Neuronal stem cell (in vitro differentiated cells): ENCODE results near the gene LIN28B.
"Not testable (repeated sequence)": the region's sequence is repeated elsewhere in the genome, so short reads cannot be mapped to it uniquely, and the experiment has no call there.

ENCODE experiments used
- DNase-seq: peaks from one replicate; pipeline ENCODE4 v3.0.0-alpha.2; 2013; ENCODE audit warnings: low spot score
- H2AFZ ChIP-seq: one replicate; pipeline ENCODE4 v1.6.1; 2013; ENCODE audit warnings: mild to moderate bottlenecking, low read length, inconsistent platforms
- H2AK5ac ChIP-seq: 2 replicates; pipeline ENCODE4 v1.6.1; 2013; ENCODE audit warnings: low read depth, mild to moderate bottlenecking, inconsistent platforms, low read length, moderate library complexity, mixed read lengths
- H2BK120ac ChIP-seq: 2 replicates; pipeline ENCODE4 v1.6.1; 2013; ENCODE audit warnings: low read depth, mild to moderate bottlenecking, inconsistent platforms, low read length, moderate library complexity, mixed read lengths
- H2BK12ac ChIP-seq: one replicate; pipeline ENCODE4 v1.6.1; 2013; ENCODE audit warnings: low read length, inconsistent platforms
- H2BK15ac ChIP-seq: 2 replicates; pipeline ENCODE4 v1.6.1; 2013; ENCODE audit warnings: mild to moderate bottlenecking, low read length, inconsistent platforms, mixed read lengths
- H2BK5ac ChIP-seq: one replicate; pipeline ENCODE4 v1.6.1; 2013; ENCODE audit warnings: inconsistent platforms, mild to moderate bottlenecking, low read length, moderate library complexity
- H3K14ac ChIP-seq: one replicate; pipeline ENCODE4 v1.6.1; 2013; ENCODE audit warnings: low read length, inconsistent platforms
- H3K18ac ChIP-seq: 2 replicates; pipeline ENCODE4 v1.6.1; 2013; ENCODE audit warnings: low read length, inconsistent platforms
- H3K23ac ChIP-seq: 2 replicates; pipeline ENCODE4 v1.6.1; 2013; ENCODE audit warnings: low read depth, mild to moderate bottlenecking, mixed read lengths, low read length, inconsistent platforms; ENCODE audit not compliant: poor library complexity
- H3K27ac ChIP-seq: replicated peaks from 3 replicates; pipeline ENCODE4 v1.5.1; 2013; ENCODE audit warnings: low read length, inconsistent platforms
- H3K27me3 ChIP-seq, 3 experiments: 2 replicates each; pipeline ENCODE4 v1.6.1; 2013; ENCODE audit warnings: low read length in 3 of 3, mild to moderate bottlenecking in 2 of 3, inconsistent platforms in 1 of 3, low read depth in 1 of 3, mixed read lengths in 1 of 3, moderate library complexity in 1 of 3; ENCODE audit not compliant: control insufficient read depth in 3 of 3, insufficient read depth in 3 of 3
- H3K36me3 ChIP-seq, 2 donors: replicated peaks in 1 of 2; 2 replicates each; pipeline ENCODE4 v1.6.1; 2013; ENCODE audit warnings: low read length in 2 of 2; ENCODE audit not compliant: control insufficient read depth in 2 of 2, insufficient read depth in 2 of 2
- H3K4ac ChIP-seq: 2 replicates; pipeline ENCODE4 v1.6.1; 2013; ENCODE audit warnings: inconsistent platforms, mild to moderate bottlenecking, low read length, moderate library complexity
- H3K4me1 ChIP-seq, 2 donors: 1 replicate in 1 of 2; 2 replicates in 1 of 2; pipeline ENCODE4 v1.6.1; 2013; ENCODE audit warnings: low read length in 2 of 2, low read depth in 1 of 2; ENCODE audit not compliant: control insufficient read depth in 2 of 2, insufficient read depth in 1 of 2
- H3K4me2 ChIP-seq: one replicate; pipeline ENCODE4 v1.6.1; 2013; ENCODE audit warnings: mild to moderate bottlenecking, low read length, inconsistent platforms; ENCODE audit not compliant: insufficient read depth, poor library complexity, severe bottlenecking
- H3K4me3 ChIP-seq, 2 donors: 2 replicates each; pipeline ENCODE4 v1.5.1; 2013; ENCODE audit warnings: low read length in 2 of 2, mild to moderate bottlenecking in 2 of 2, inconsistent platforms in 1 of 2, moderate library complexity in 1 of 2
- H3K79me1 ChIP-seq: one replicate; pipeline ENCODE4 v1.6.1; 2013; ENCODE audit warnings: low read depth, mild to moderate bottlenecking, inconsistent platforms, low read length, moderate library complexity
- H3K9ac ChIP-seq: one replicate; pipeline ENCODE4 v1.6.1; 2013; ENCODE audit warnings: mild to moderate bottlenecking, low read depth, low read length, inconsistent platforms; ENCODE audit not compliant: poor library complexity
- H3K9me3 ChIP-seq, 2 donors: replicated peaks in 1 of 2; 2 replicates each; pipeline versions ENCODE3 to v1.6.1; 2013; ENCODE audit warnings: low read length in 2 of 2, mild to moderate bottlenecking in 2 of 2, inconsistent platforms in 1 of 2, low read depth in 1 of 2, mixed read lengths in 1 of 2, moderate library complexity in 1 of 2; ENCODE audit not compliant: control insufficient read depth in 2 of 2, insufficient read depth in 1 of 2
- H4K8ac ChIP-seq: one replicate; pipeline ENCODE4 v1.6.1; 2013; ENCODE audit warnings: low read depth, mild to moderate bottlenecking, inconsistent platforms, low read length, moderate library complexity
- H4K91ac ChIP-seq: one replicate; pipeline ENCODE4 v1.6.1; 2013; ENCODE audit warnings: low read length, low read depth, mild to moderate bottlenecking, inconsistent platforms; ENCODE audit not compliant: poor library complexity
- WGBS, 2 donors: extraction: QIAGEN DNeasy Blood & Tissue Kit; methylation state at CpG; one replicate each; pipeline ENCODE4 v1.1.7; 2013; ENCODE audit warnings: missing lambda C conversion rate in 2 of 2, mixed read lengths in 1 of 2; ENCODE audit not compliant: insufficient read length in 2 of 2, insufficient replicate concordance in 1 of 2; ENCODE audit errors: extremely low coverage in 2 of 2; 5-methylcytosine and 5-hydroxymethylcytosine counted together

LIN28B gene

DNA sequence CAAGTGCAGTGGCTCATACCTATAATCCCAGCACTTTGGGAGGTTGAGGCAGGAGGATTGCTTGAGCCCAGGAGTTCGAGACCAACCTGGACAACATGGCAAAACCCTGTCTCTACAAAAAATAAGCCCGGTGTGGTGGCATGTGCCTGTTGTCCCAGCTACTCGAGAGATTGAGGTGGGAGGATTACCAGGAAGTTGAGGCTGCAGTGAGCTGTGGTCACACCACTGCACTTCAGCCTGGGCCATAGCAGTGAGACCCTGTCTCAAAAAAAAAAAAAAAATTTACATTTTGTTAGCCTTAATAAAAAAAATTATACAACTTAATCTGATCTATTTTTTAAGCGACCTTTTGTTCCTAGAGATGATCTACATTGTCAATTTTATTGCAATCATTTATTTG is 56.6 kb downstream of the LIN28B start:
- not testable (repeated sequence) for H3K14ac ChIP-seq, H3K9me3 ChIP-seq, H4K8ac ChIP-seq, H3K27me3 ChIP-seq, H3K4me2 ChIP-seq, H2BK120ac ChIP-seq, H3K9ac ChIP-seq, H3K4me3 ChIP-seq, H2BK5ac ChIP-seq, H3K36me3 ChIP-seq, H2BK15ac ChIP-seq, H2AK5ac ChIP-seq, H3K4ac ChIP-seq, H3K79me1 ChIP-seq, H2BK12ac ChIP-seq, DNase-seq, H4K91ac ChIP-seq, H2AFZ ChIP-seq, H3K18ac ChIP-seq, H3K27ac ChIP-seq, H3K23ac ChIP-seq, H3K4me1 ChIP-seq
- WGBS, 2 donors = no CpG with 5 or more reads among the region's 4 CpGs

DNA sequence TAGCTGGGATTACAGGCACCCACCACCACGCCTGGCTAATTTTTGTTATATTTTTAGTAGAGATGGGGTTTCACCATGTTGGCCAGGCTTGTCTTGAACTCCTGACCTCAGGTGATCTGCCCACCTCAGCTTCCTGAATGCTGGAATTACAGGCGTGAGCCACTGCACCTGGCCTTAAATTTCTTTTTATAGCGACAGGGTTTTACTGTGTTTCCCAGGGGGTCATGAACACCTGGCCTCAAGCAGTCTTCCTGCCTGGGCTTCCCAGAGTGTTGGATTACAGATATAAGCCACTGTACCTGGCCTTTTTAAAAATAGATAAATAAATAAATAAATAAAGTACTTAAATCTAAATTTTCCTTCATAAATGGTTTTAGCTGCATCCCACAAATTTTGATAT is 57.5 kb downstream of the LIN28B start:
- no CpG with 5 or more reads among the region's 3 CpGs for WGBS, 2 donors
- Histone ChIP-seq H3K79me1 (no peaks in the 10 kb centered on the region), H3K4me3 (no peak overlapping the region), H3K4me1 (no peaks in the 10 kb centered on the region), H3K36me3 (no peaks in the 10 kb centered on the region), H3K14ac (no peak overlapping the region), H2BK12ac (no peak overlapping the region), H3K9me3 (no peaks in the 10 kb centered on the region), H4K91ac (no peak overlapping the region), H3K4ac (no peak overlapping the region), H3K27me3 (no peaks in the 10 kb centered on the region), H3K27ac (no peak overlapping the region), H2AK5ac (no peak overlapping the region), H4K8ac (no peak overlapping the region), H3K4me2 (no peak overlapping the region), H2AFZ (no peak overlapping the region), H3K9ac (no peak overlapping the region), H2BK15ac (no peak overlapping the region), H3K23ac (no peak overlapping the region), H3K18ac (no peak overlapping the region), H2BK120ac (no peak overlapping the region), H2BK5ac (no peak overlapping the region)
- no peak for DNase-seq

DNA sequence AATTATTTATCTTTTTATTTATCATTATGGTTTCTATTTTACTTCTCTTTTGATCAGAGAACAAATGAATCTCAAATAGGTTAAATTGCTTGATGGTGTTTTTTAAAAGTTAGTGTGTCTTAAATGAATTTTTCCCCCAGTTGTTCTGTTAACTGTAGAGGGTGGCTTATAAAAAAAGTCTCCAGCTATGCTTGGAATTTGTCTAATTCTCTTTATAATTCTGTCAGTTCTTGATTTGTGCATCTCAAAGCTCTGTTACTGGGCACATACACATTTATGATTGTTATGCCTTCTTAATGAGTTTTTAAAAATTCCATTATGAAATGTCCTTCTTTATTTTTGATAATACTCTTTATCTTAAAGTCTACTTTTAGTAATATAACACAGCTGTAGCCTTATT is 58.0 kb downstream of the LIN28B start:
- Histone ChIP-seq H3K4me2 (no peak overlapping the region), H3K79me1 (no peaks in the 10 kb centered on the region), H2AFZ (no peak overlapping the region), H3K36me3 (no peaks in the 10 kb centered on the region), H2BK120ac (no peak overlapping the region), H3K18ac (no peak overlapping the region), H2BK5ac (no peak overlapping the region), H4K91ac (no peak overlapping the region), H3K14ac (no peak overlapping the region), H3K4me1 (no peaks in the 10 kb centered on the region), H3K4ac (no peak overlapping the region), H3K9ac (no peak overlapping the region), H3K23ac (no peak overlapping the region), H3K27ac (no peak overlapping the region), H2BK12ac (no peak overlapping the region), H3K9me3 (no peaks in the 10 kb centered on the region), H2AK5ac (no peak overlapping the region), H4K8ac (no peak overlapping the region), H3K4me3 (no peak overlapping the region), H3K27me3 (no peaks in the 10 kb centered on the region), H2BK15ac (no peak overlapping the region)
- DNase-seq = no peak

DNA sequence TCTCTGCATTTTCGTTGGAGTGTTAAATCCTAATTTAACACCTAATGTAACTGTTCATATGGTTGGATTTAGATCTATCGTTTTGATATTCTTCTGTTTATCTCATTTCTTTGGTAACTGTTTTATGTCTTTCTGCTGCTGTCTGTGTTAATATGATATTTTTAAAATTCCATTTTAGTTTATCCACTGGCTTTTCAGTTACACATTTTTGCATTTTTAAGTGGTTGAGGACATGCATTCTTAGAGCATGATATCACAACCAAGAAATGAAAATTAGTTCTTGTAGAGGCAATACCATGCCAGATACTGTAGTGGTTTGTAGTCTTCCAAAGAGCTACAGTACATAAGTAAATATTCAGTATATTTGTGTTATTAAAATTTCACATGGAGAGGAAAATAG is 58.6 kb downstream of the LIN28B start:
- Histone ChIP-seq H4K8ac (no peak overlapping the region), H3K27ac (no peak overlapping the region), H3K36me3 (no peaks in the 10 kb centered on the region), H3K18ac (no peak overlapping the region), H3K27me3 (no peaks in the 10 kb centered on the region), H2BK5ac (no peak overlapping the region), H3K79me1 (no peaks in the 10 kb centered on the region), H2BK15ac (no peak overlapping the region), H2BK12ac (no peak overlapping the region), H3K23ac (no peak overlapping the region), H2AFZ (no peak overlapping the region), H2BK120ac (no peak overlapping the region), H3K14ac (no peak overlapping the region), H3K9me3 (no peaks in the 10 kb centered on the region), H3K4ac (no peak overlapping the region), H3K9ac (no peak overlapping the region), H3K4me2 (no peak overlapping the region), H3K4me1 (no peaks in the 10 kb centered on the region), H4K91ac (no peak overlapping the region), H2AK5ac (no peak overlapping the region), H3K4me3 (no peak overlapping the region)
- WGBS, 2 donors = no CpG with 5 or more reads among the region's 2 CpGs
- DNase-seq = no peak
